Measurements from ENCODE around the gene STPG4.
"Not testable (repeated sequence)": the region's sequence is repeated elsewhere in the genome, so short reads cannot be mapped to it uniquely, and the experiment has no call there.

Gene STPG4, protein sequence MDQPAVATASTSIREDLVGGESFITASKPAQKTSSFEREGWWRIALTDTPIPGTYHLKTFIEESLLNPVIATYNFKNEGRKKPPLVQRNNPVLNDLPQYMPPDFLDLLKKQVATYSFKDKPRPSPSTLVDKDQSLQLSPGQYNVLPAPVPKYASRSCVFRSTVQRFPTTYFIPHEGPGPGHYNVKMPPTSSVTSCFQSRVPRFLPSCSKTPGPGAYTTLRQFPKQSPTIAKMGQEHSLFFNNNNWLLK

DNA sequence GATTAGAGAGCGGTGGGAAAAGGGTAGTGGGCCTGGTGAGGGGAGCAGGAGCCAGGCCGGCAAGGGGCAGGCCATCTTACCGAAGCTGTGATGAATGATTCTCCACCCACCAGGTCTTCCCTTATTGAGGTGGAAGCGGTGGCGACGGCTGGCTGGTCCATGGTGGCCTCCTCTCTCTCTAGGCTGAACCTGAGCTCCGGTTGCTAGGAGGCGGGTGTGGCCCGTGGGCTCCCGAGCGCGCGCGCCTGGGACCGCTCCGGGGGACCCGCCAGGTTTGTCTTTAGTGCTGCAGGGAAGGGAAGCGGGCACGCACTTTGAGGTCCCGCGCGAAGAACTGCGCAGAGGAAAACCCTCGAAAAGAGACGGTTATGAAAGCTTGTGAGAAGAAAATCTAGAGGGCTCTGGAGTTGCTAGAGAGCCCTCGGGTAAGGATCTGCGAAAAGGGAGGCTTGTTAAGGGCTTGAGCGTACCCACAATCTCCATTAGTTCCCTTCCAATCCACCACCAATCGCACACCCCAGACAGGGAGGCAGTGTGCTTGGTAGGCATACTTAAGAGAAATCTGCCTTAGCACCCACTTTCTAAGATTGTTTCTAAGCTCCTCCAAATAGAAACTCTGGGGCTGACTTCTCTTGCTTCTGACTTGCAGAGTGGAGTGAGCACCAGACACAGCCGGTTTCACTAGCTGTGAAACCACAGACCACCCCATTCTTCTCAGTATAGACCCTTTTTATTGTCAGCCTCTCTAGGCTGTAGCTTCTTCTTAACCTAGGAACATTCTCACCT lies at the start of gene STPG4:
Gene STPG4 (minus strand): TSS at position 218 of the 786 bp plus-strand sequence. CDS start 57 bp downstream, at position 161.
- DNase-seq: no peak

DNA sequence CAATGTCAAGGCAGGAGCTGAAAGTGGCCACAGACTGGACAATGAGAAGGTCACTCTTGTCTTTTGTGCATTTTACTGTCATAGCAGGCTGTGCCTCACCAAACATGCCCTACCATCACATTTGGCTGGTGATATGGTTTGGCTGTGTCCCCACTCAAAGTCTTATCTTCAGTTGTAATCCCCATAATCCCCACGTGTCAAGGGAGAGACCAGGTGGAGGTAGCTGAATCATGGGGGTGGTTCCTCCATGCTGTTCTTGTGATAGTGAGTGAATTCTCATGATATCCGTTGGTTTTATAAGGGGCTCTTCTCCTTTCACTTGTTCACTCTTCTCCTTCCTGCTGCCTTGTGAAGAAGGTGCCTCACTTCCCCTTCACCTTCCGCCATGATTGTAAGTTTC lies 49.6 kb upstream of the STPG4 start:
- DNase-seq: no peak

DNA sequence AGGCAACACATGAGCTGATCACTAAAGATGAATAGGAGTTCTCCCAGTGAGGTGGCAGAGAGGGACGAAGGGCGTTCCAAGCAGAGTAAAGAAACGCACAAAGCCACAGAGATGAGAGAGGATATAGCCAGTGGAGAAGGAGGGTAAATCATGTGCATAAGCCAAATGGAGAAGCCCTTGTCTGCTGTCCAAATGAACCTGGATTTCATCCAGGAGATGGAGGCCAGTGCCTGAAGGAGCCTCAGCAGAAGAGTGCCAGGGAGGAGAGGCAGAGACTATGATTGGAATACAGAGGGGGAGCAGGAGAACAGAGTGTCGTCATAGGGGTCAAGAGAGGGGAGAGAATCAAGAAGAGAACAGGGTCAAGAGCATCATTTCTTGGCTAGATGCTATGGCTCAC lies 48.9 kb upstream of the STPG4 start:
- no peak for DNase-seq

DNA sequence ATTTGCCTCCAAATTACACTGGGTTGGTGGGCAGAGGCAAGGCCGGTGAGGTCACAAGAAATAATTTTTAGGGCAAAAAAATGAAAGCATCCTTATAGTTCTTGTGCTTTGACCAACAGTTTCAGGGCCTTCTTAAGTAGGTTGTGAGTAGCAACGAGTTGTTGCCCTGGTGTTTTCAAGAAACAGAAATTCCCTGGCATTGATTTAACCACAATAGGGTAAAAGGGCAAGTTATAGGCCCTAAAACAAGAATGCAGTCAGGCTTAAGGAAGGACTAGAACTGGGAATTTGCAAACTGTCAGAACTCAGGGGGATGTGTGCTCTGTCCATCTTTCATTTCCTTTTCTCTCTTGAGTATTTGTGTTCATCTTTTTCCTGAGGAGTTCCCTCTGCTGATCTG lies 46.1 kb upstream of the STPG4 start:
- no peak for DNase-seq

DNA sequence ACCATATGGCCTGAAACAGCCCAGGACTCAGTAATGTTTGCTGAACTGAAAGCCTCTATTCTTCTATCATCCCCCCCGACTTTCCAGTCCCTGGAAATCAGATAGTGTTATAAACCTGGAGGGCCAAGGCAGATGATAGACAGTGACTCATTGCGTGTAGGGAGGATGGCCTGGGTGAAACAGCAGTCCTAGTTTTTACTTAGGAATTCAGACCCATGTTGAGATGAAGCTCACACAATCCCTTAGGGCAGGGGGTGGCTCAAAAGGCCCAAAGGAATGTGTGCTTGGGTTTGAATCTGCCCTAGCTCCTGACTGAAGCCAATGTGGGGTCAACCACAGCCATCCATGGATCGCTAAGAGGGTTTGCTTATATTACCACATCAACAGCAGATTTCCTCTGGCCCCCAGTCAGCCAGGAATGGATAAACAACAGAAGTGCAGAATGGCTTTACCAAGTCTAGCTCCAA lies 43.9 kb upstream of the STPG4 start:
- DNase-seq: no peak

DNA sequence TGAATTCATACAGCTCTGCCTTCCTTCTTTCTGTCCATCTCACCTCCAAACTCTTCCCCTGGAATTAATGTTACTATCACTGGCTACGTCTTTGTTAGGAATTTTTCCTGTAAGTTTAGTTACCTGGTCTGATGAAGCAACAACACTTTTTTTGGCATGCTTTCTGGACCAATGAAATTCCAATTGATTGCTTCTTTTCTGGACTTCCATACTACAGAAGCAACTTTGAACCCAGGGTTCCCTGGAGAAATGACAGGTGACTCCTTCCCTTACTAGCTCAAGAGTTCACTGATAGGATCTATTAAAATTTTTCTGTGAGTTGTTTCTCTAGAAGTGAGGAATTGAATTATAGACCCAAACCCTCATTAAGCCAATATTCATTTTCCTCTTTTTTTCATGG lies 41.4 kb upstream of the STPG4 start:
- no peak for DNase-seq

DNA sequence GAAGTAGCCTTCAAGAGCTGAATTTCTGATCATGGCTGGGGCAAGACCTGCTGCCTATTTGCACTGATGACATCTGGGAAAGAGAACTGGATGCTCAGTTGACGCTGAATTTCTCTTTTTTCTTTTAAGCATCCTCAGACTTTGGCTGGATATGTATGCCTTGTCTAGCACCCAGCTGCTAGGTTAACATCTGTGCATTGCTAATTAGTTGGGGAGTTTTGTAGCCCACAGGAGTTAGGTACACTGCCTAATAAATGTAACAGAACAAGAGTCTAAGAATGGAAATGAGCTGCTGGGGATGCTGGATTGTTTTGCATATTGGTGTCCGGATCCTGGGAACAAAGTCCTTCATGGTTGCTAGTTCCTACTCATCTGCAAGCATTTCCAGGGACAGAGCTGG lies 40.9 kb upstream of the STPG4 start:
- DNase-seq: no peak

DNA sequence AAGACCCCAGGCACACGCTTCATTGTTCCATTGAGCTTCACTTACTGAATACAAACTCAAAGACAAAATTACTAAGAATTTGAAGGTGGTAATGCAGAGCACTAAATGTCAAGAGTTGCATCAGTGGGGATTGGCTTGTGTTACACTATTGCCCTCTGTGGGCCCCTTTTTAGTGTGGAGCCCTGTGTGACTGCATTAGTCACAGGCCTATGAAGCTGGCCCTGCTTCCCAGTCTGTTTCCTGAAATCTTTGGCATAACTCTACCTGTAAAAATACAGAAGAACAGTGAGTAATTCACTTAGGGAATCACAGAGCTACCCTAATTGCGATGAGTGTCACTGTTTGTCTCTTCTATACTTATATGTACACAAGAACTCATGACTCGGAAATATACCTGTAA lies 40.0 kb upstream of the STPG4 start:
- no peak for DNase-seq

DNA sequence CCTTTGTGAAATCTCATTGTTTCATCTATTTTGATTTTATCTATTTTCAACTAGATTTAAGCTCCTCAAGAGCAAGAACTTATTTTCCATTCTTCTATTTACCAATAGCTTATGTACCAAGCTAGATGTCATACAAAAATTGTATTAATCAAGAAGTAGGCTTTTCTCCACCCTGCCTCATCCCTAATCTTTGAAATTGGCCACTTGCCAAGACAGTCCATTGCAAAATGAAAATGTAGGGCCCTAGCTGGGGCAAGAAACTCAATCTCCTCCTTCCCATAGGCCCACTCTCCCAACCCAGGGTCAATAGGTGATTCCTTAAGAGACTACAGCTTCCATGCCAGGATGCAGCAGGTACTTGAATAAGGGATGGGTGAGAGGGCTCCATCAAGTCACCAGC lies 39.3 kb upstream of the STPG4 start:
- no peak for DNase-seq

DNA sequence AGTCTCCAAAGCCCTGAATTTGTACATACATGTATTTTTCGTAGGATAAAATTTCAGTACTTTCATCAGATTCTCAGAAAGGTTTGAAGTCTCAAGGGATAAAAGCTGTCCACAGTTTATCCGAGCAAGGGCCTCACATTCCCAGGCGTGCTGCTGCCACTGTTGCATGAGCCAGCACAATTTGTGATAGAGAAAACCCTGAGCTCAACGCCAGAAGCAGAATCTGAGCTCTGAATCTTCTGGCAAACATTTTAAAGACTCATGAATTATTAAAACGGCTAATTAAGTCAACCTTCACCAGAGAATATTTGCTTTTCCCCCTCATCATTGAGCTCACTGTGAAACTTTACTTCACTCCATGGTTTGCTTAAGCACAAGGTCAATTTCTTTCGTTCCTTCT lies 38.5 kb upstream of the STPG4 start:
- DNase-seq: no peak

DNA sequence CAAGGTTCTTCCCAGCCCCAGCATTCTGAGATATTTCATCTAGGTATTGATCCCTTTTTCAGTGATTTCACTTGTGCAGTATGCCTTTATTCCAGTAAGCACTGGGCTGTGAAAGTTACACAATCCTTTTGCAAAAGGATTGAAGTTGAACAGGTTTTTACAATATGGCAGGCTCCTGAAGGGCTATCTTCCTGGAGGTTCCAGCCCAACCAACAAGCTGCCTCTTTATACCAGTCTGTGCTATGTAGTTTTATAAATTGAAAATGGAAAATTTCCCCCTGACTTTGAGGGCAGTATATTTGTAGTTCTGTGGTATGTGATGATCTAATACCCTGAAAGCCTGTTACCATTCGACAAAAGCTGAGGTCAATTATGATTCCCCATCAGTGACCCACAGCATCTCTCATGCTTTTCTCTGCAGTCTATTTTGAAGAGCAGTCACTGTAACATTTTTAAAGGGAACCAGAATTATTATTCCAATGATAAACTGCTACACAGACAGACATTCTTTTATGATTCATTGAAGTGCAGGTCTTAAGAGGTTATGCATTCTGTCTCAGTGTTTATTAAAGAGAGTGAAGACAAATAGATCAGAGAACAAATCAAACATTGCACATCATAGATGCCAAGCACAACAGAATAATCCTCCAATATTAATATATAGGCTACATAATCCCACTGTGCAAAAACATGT lies 35.2 kb upstream of the STPG4 start:
- no peak for DNase-seq

DNA sequence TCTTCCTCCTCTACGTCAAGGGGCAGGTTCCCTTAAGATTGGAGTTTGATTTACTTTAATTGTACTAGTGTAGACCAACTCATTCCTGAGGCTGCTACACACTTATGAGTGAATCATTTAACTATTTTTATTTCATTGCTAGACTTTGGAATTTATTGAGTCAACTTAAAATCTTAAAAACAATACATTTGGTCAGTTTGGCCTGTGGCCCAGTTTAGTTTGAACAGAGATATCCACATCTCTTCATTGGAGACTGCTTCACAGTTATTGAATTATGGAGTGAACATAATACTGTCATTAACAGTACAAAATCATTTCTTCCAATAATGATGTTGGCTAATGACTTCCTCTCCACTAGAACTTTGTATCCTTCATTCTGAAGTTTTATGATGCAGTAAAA lies 34.5 kb upstream of the STPG4 start:
- DNase-seq: no peak

DNA sequence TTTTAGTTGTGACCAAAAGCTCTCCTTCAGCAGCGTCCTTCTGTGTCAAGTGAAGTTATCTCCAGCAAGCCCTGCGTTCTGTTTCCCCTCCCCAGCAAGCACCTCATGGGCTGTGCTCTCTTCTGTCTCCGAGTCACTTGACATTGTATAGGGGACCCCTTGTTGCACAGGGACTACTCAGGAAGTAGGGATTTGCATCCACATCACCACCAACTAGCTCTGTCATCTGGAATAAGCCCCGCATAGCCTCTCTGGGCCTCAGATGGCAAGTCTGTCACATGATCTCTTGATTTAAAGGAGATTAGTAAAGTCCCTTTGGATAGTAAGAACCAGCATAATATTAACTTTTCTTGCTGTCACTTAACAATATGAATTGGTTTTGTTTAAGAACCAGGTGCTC lies 32.0 kb upstream of the STPG4 start:
- no peak for DNase-seq

DNA sequence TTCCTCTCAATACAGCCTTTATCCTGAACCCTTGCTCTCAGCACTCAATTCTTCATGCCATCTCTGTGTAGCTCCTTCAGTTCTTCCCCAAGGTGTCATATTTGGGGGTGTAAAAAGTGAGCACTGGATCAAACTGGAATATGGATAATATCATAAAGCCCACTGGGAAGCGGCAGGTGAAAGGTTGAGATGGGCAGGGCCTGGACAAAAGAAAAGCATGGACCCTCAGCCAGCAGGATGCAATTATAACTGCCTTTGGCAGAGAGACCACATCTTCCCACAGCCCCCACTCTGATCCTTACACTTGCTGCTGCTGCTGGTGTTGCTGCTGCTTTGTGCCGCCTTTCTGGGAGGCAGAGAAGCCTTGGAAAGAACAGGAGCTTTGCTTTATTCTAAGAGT lies 31.2 kb upstream of the STPG4 start:
- DNase-seq: no peak

DNA sequence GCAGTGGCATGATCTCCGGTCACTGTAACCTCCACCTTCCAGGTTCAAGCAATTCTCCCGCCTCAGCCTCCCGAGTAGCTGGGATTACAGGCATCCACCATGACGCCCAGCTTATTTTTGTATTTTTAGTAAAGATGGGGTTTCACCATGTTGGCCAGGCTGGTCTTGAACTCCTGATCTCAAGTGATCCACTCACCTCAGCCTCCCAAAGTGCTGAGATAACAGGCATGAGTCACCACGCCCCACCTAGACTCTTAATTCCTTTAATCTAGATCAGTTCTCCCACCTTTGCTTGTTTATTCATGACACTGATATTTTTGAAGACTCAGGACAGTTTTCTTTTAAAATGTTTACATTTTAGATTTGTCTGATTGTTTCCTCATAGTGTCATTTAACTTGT lies 30.0 kb upstream of the STPG4 start:
- not testable (repeated sequence) for DNase-seq

DNA sequence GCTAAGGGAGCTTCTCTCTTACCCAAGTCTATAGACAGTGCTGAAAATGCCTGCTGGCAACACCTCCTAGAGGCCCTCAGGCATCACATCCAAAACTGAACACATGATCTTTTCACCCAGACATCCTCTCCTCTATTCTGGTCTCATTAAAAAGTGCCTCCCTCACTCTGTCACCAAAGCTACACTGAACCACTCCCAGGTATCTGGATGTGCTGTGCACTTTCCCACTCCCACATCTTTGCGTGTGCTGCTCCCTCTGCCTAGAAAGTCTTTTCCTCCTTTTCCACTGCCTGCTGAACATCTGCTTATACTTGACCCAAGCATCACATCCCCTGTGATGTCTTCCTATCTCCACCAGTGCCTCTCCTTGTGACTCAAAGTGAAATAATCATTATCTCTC lies 26.1 kb upstream of the STPG4 start:
- DNase-seq: no peak

DNA sequence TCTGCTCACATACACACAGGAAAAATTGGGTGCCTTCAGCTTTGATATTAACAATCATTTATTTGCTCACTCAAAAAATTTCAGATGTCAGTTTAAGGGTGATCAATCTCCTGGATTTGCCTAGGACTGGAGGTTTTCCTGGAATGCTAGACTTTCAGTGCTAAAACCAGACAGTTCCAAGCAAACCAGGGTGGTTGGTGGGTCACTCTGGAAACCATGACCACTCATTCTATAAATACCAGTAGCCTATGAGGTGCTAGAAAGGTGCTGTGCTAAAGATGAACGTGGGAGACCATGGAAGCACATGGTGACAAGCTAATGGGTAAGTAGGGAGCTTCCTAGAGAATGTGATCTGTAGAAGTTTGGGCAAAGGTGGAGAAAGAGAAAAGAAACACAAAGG lies 25.4 kb upstream of the STPG4 start:
- no peak for DNase-seq

DNA sequence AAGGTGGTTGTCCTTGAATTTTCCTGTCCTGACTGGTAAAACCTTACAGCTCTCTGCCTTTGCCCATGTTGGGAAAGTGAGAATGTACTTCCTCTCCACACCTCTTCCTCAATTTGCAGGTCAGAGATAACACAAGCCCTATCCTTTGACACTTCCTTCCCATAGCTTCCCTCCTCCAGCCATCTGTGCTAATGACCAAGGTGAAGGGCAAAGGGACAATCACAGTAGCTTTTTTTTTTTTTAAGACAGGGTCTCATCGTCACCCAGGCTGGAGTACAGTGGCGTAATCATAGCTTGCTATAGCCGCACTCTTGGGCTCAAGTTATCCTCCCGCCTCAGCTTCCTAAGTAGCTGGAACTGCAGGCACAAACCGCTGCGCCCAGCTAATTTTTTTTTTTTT lies 24.3 kb upstream of the STPG4 start:
- no peak for DNase-seq

DNA sequence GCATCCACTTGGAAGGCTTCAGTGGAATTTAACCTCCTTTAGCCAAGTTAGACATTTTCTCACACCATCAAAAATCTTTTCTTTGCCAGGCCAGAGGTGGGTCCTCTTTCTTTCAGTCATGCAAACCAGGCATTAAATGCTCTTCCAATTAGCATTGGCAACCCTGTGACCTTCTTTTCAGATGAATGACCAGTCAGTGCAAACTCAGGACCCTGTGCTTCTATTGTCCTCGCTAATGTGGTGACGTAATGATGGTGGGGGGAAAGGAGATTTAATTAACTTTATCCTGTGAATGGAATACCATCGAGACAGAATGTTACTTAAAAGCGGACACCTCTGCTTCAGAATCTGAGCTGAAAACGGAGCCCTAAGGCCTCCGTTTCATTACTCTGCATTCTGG lies 23.2 kb upstream of the STPG4 start:
- no peak for DNase-seq

DNA sequence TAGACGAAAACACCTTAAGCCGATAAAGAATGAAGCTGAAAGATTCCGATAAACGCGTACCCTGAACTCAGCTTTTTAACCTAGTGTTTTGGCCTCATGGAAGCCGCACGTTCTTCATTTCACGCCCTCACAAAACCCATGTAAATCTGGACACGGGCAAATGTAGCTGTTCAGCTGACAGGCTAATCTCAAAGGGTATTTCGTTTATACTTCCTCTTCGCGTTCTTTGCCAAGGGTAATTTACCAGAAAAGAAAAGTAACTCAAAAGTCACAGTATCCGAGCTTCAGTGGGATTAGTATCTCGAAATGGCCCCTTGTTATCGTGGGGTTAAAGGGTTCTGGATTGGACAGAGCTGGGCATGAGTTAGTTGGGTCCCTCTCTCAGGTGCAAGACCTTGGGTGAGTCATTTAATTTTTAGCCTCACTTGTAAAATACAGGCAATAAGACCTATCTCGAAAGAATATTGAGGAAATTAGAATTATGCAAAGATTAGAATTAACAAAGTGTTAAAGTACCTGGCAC lies 22.0 kb upstream of the STPG4 start:
- DNase-seq: no peak

DNA sequence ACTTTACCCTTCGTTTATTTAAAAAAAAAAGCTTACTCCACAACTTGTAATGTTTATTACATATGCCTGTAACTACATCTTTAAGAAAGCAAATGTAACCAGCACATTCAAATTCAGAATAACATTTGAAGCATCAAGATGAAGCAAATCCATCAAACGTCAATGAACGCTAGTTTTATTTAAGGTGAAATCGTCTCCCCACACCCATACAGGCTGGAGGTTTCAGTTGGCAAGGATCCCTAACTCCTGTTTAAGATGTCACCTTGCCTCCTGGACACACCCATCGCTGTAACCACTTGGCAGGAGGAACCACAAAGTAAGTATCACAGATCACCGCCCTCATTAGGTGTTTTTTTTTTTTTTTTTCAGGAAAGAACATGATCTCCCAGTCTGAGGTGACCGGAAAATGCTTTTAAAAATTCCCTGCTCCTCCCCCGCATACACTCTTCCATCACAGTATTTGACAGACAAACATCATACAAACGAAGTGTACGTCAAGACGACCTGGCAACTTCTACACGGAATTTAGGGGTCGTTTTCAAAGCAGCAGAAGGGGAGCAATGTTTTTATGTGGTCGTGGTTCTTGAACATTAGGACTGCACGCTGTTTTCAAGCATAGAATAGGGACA lies 19.7 kb upstream of the STPG4 start:
- no peak for DNase-seq

DNA sequence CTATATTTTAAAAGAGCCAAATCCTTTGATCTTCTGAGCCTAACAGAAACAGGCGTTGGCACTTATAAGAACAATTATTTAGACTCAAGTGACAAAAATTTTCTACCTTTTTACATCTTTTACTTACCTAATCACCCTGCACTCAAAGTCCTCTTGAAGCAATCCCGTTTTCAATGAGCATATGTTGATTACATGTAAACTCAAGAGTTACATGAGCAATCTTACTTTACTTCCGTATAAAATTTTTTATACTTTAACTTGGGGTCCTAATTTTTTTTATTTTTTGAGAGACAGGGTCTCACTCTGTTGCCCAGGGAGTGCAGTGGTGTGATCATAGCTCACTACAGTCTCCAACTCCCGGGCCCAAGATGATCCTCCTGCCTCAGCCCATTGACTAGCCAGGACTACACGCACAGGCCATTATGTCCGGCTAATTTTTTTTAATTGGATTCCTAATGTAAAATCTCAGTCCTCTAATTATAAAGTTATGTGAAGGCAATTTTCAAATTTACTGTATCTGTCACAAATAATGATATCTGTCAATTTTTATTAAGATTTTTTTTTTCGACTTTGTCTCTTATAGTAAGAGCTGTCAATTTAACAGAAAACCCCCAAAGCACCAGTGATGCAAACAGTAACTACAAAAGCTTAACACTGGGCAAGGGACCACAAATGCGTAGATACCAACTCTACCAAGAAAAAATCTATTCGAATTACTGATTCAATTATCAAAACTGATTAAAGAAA lies 19.1 kb upstream of the STPG4 start:
- no peak for DNase-seq
